Prostate gland (tissue), 2 donors: ENCODE measurements around the gene ARHGAP11A. TPM values are rescaled to one million over a fixed set of nuclear protein-coding genes. Genes with fewer than 3 reads are reported as not detected.
A peak's percentile ranks its signal among the peaks of the same experiment; 100 is the strongest.

Experiments used
- DNase-seq: peaks from one replicate; pipeline ENCODE4 v3.0.0-alpha.2; 2019; ENCODE audit warnings: low spot score
- H3K27ac ChIP-seq, 2 donors: fragments of 200-600 bp; sonication (generic); 2 replicates each; pipeline ENCODE4 v1.5.1; 2017 to 2019
- H3K27me3 ChIP-seq: fragments of 200-600 bp; sonication (generic); replicated peaks from 2 replicates; pipeline ENCODE4 v1.5.1; 2019; ENCODE audit not compliant: insufficient read depth
- H3K36me3 ChIP-seq, 2 donors: fragments of 200-600 bp; sonication (generic); 1 replicate in 1 of 2; 2 replicates in 1 of 2; pipeline versions ENCODE4 v1.5.1 to v1.8.1; 2017 to 2019
- H3K4me1 ChIP-seq: fragments of 200-600 bp; sonication (generic); replicated peaks from 2 replicates; pipeline ENCODE4 v1.5.1; 2019
- H3K4me3 ChIP-seq, 2 donors: fragments of 200-600 bp; sonication (generic); 2 replicates each; pipeline ENCODE4 v1.5.1; 2017 to 2019
- H3K9me3 ChIP-seq: fragments of 200-600 bp; sonication (generic); 2 replicates; pipeline ENCODE4 v1.5.1; 2017
- CTCF ChIP-seq, 4 experiments: fragments of 200-600 bp in 2 of 4; fragments of 450-650 bp in 2 of 4; sonication (generic) in 2 of 4; IDR thresholded peaks; 1 replicate in 3 of 4; 2 replicates in 1 of 4; pipeline ENCODE4 v1.5.1; 2016 to 2019; ENCODE audit warnings: antibody characterized with exemption in 4 of 4, mild to moderate bottlenecking in 2 of 4, moderate library complexity in 2 of 4
- POLR2A ChIP-seq: fragments of 450-650 bp; IDR thresholded peaks from one replicate; pipeline ENCODE4 v1.6.1; 2016; ENCODE audit warnings: antibody characterized with exemption, mild to moderate bottlenecking
- POLR2AphosphoS5 ChIP-seq: sonication (generic); formaldehyde crosslinking; IDR thresholded peaks from one replicate; pipeline ENCODE4 v1.6.1; 2017; ENCODE audit warnings: antibody characterized with exemption
- WGBS: methylation state at CpG from one replicate; pipeline ENCODE4 v1.1.5; 2018; 5-methylcytosine and 5-hydroxymethylcytosine counted together
- intact Hi-C: fragments of 100-400 bp; cut with DNase I; formaldehyde crosslinking; loops from one replicate; pipeline ENCODE4 v1.14.2; 2022
- total RNA-seq, 2 donors: library from RNA; depleted of rRNA; stranded (reverse); fragments of >200 nt; gene quantifications; one replicate each; pipeline ENCODE4 v1.1.0, GENCODE V29; 2016

The ARHGAP11A gene
- total RNA-seq, 2 donors from 2014 or later = 2.6 to 7.0 TPM

- Histone ChIP-seq H3K9me3 (no peaks in the 10 kb centered on the region), H3K27me3 (peaks cover 4% of the 10 kb centered on the region), H3K4me3 (no peak overlapping the region), H3K4me1 (no peaks in the 10 kb centered on the region), H3K27ac (no peak overlapping the region), H3K36me3 (no peaks in the 10 kb centered on the region)
- no peak for TF ChIP-seq POLR2A
- TF ChIP-seq POLR2AphosphoS5 = no peak
- no peak for TF ChIP-seq CTCF (IDR thresholded peaks at IDR 0.05)
- WGBS = 72% methylated on average over 5 of the region's 5 CpGs
- no peak for DNase-seq
- intact Hi-C loops = no loop called here
These were observed 27.5 kb downstream of the ARHGAP11A start for GRCh38 chr15:32642667-32643435.

GRCh38 chr15:32643907-32644445 is 28.7 kb downstream of the ARHGAP11A start:
- no peak overlapping the region for H3K27ac ChIP-seq
- WGBS = 64% methylated on average over 1 of the region's 1 CpG
- H3K4me1 ChIP-seq = no peaks in the 10 kb centered on the region
- H3K36me3 ChIP-seq = no peaks in the 10 kb centered on the region
- peaks cover 4% of the 10 kb centered on the region for H3K27me3 ChIP-seq
- no peak for TF ChIP-seq POLR2A
- TF ChIP-seq CTCF (IDR thresholded peaks at IDR 0.05) = no peak
- TF ChIP-seq POLR2AphosphoS5 = no peak
- no peak overlapping the region for H3K4me3 ChIP-seq
- no peak for DNase-seq
- no peaks in the 10 kb centered on the region for H3K9me3 ChIP-seq
- intact Hi-C loops = no loop called here

- no peak for DNase-seq
- Histone ChIP-seq H3K9me3 (no peaks in the 10 kb centered on the region), H3K27me3 (peaks cover 4% of the 10 kb centered on the region), H3K4me3 (no peak overlapping the region), H3K4me1 (no peaks in the 10 kb centered on the region), H3K36me3 (no peaks in the 10 kb centered on the region), H3K27ac (no peak overlapping the region)
- TF ChIP-seq POLR2A = no peak
- no peak for TF ChIP-seq POLR2AphosphoS5
- TF ChIP-seq CTCF (IDR thresholded peaks at IDR 0.05) = no peak
- intact Hi-C loops = no loop called here
- WGBS = 56% methylated on average over 5 of the region's 5 CpGs
These were observed 31.0 kb downstream of the ARHGAP11A start for GRCh38 chr15:32646291-32646690.

GRCh38 chr15:32649342-32649741 is 34.0 kb downstream of the ARHGAP11A start:
- no peaks in the 10 kb centered on the region for H3K4me1 ChIP-seq
- no peak overlapping the region for H3K4me3 ChIP-seq
- no peaks in the 10 kb centered on the region for H3K27me3 ChIP-seq
- H3K36me3 ChIP-seq = no peaks in the 10 kb centered on the region
- TF ChIP-seq CTCF (IDR thresholded peaks at IDR 0.05) (peak in 1 of 4 experiments; percentile 22), POLR2AphosphoS5 (no peak), POLR2A (no peak)
- WGBS = 56% methylated on average over 5 of the region's 5 CpGs
- intact Hi-C loops = no loop called here
- no peaks in the 10 kb centered on the region for H3K9me3 ChIP-seq
- H3K27ac ChIP-seq = no peak overlapping the region
- DNase-seq = no peak
